Measurements from ENCODE around the gene SGSM1.

Gene SGSM1, protein sequence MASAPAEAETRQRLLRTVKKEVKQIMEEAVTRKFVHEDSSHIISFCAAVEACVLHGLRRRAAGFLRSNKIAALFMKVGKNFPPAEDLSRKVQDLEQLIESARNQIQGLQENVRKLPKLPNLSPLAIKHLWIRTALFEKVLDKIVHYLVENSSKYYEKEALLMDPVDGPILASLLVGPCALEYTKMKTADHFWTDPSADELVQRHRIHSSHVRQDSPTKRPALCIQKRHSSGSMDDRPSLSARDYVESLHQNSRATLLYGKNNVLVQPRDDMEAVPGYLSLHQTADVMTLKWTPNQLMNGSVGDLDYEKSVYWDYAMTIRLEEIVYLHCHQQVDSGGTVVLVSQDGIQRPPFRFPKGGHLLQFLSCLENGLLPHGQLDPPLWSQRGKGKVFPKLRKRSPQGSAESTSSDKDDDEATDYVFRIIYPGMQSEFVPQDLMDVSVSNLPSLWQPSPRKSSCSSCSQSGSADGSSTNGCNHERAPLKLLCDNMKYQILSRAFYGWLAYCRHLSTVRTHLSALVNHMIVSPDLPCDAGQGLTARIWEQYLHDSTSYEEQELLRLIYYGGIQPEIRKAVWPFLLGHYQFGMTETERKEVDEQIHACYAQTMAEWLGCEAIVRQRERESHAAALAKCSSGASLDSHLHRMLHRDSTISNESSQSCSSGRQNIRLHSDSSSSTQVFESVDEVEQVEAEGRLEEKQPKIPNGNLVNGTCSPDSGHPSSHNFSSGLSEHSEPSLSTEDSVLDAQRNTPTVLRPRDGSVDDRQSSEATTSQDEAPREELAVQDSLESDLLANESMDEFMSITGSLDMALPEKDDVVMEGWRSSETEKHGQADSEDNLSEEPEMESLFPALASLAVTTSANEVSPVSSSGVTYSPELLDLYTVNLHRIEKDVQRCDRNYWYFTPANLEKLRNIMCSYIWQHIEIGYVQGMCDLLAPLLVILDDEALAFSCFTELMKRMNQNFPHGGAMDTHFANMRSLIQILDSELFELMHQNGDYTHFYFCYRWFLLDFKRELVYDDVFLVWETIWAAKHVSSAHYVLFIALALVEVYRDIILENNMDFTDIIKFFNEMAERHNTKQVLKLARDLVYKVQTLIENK

DNA sequence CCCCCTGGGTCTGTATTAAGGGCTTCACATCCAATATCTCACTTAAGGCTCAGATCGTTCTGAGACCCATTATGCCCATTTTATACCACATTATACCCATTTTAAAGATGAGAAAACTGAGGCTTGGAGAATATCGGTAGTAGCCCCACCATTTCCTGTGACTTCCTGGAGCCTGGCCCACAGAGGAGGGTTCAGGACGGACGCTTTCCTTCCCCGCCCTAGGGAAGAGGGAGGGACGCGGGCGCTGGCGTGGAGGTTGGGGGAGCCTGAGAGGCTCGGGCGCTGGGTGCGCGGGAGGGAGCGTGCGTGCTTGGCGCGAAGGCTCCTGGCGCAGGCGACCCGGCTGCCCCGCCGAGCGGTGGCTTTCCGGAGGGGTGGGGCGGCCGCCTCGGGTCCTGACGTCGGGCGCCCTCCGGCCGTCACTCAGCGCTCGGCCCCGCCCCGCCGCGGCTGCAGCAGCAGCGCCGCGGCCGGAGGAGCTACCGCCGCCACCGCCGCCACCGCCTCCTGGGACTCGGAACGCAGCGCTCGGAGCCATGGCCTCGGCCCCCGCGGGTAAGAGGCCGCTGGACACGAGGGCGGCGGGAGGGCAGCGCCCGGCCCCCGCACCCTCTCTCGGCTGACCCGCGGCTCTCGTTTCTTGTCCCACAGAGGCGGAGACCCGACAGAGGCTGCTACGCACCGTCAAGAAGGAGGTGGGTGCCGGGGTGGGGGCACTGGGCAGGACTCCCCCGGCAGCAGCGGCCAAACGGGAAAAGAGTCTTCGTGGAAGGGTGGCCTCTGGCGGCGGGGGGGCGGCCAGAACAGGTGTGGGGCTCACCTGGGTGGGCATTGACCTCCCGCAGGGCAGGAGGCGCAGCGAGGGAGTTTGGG, at the start of gene SGSM1:
SGSM1 (plus strand) TSS at position 422 of the 873 bp plus-strand sequence; CDS start at position 537, 115 bp downstream.
- DNase-seq: peak; percentile 46 to 74

DNA sequence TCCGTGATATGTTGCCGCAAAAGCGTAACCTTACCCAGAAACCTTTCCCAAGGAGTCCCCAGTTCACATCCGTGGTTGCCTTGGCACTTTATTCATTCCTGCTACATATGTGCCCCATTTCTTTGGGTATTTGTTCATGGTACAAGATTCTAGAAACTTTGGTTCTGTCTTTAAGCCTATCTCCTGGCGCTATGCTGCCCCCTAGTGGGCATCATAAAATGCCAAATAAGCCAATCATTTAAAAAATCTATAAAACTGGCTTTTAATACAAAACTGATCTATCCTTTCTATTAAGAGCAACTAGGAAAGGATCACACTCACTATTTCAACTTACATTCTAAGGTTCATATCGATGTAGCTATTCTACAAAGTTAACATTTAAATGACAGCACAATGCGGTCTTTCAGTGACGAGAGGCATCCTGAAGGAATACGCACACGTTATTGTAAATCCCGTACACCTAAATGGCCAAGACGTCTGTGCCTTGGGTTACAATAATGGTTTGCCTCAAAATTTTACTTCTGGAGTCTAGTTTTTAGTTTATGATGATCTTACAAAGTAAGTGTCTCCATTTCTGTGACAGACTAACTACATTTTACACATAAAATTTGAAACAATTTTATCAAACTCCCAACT, 47.7 kb upstream of the SGSM1 start:
- peak; percentile 24 to 56 for DNase-seq

DNA sequence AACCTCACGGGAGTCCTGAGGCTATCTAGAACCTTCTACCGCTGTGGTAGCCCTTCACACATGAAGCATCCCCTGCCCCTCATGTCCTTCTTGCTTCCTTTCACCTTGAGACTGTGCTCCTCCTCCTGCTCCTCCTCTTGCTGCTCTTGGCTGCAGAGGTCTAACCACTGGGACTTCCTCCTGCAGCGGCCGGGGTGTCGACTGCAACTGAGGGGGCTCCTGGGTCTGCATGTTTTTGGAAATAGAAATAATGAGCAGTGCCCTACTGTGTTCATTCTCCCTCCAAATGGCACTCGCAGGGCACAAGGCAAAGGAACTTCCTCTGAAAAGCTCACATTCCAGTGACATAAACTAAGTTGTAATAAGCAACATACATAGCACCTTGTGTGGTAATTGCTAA, 46.2 kb upstream of the SGSM1 start:
- no peak for DNase-seq

DNA sequence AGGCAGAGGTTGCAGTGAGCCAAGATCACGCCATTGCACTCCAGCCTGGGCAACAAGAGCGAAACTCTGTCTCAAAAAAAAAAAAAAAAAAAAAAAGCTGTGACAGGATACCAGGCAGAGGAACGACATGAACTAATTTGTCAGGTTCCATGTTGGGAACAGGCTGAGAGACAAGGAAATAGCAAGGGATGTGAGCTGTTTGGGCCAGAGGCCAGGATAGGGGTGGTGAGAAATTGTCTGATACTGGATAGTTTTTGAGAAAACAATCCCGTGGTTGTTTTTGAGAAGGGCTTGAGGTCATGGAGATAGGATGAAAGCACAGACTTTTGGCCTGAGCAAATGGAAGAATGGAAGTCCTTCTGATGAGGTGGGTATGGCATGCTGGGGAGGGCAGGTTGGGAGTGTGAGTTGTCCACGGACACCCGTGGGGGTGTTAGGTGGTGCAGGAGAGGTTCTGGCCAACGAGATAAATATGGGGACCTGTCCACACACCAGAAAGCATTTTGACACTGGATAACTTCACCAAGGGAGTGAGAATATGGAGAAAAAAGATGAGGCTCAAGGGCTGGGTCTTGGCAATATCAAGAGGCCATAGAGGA, 45.2 kb upstream of the SGSM1 start:
- no peak for DNase-seq

DNA sequence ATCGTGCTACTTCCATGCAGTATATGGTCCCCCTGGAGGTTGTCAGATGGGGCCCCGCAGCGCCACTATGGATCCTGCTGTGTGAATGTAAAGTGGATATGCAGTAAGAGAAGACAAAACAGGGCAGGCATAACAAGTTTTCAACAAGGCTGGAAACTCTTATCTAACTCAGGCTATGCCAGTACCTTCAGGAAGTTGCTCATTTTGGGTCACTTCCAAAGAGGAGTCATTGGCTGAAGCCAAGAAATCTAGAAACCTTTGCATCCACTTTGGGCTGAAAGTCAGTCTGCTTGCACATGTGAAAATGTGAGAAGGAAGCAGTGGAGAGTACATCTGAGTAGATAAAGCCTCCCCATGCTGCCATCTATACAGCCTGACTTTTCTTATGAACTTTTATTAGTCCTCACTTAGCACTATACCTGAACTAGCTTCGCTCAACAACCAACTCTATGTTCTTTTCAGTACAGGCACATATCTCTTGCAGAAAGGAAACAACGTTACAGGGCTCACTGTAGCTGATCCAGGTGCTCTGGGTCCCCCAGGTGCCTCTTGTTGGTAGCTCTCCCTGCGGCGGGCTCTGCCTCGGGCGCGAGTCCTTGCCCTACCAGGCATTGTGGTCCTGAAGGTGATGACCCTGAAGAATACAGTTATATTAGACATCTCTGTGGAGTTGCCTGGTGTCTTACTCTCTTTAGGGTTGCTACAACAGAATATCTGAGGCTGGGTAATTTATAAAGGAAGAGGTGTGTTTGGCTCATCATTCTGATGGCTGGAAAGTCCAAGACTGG, 43.9 kb upstream of the SGSM1 start:
- no peak for DNase-seq

DNA sequence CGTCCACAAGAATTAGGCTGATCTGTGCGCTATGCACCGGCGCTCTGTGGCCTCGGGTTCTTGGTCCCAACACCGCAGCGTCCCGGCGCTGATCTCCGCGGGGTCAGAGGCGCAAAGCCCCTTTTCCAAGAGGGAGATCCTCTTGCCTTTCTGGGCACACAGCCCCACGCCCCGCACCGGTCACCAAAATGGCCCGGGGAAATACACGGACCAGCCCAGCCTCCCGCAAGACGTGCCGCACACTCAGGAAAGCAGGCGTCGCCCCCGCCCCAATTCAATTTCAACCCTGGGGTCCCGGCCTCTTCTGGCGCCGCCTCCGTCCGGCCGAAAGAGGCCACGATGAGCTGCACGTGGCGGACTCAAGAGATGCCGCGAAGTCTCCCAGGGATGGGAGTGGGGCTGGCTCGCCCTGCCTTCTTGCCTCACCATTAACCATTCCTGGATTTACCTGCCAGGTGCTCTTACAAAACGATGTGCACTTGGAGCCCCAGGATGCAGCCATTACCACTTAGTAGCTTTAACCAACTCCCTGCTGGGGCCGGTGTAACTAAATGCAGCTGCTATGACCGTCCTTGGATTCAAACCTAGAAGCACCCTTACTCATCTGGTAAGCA, 42.0 kb upstream of the SGSM1 start:
- DNase-seq: no peak

DNA sequence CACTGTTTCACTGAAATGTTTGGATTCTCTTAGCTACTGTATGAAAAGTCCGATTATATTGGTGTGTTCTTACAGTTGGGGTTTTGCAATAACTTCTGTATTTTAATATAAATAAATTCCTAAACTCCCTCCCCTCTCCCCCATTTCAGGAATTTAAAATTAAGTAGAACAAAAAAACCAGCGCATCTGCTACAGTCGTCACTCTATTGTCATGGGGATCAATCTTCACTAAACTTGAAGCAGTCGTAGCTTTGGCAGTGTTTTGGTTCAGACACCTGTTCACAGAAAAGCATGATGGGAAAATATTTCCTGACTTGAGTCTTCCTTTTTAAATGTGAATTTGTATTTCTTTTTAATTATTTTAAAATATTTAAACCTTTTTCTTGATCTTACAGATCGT, 40.8 kb upstream of the SGSM1 start:
- DNase-seq: peak in 1 of 2 experiments; percentile 33

DNA sequence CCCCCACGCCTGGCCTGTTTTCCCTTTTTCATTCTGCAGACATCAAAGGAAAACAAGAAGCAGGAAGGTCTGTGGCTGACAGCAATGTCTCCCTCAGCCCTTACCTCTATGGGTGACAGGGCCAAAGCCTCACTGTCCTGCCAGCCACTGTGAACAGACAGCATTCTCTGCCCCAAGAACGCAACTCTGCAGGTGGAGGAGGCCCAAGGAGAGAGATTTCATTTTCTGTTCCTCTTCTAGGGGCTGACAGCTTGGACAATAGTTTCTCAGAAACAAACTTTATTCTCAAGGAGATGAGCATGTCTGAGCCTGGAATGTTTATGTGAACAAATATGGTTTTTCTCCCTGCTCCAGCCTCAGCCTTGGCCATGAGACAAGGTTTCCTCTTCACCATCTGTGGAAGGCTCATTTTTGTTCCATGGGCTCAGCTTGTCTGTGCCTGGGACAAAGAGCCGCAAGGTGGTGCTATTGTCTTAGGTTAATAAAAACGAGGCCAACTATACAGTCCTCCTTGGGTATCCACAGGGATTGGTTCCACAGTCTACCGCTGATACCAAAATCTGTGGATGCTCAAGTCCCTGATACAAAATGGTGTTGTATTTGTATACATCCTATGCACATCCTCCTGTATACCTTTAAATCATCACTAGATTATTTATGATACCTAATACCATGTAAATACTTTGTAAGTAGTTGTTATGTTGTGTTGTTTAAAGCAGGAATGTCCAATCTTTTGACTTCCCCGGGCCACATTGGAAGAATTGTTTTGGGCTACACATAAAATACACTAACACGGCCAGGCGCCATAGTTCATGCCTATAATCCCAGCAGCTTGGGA, 37.3 kb upstream of the SGSM1 start:
- peak; percentile 75 to 90 for DNase-seq

DNA sequence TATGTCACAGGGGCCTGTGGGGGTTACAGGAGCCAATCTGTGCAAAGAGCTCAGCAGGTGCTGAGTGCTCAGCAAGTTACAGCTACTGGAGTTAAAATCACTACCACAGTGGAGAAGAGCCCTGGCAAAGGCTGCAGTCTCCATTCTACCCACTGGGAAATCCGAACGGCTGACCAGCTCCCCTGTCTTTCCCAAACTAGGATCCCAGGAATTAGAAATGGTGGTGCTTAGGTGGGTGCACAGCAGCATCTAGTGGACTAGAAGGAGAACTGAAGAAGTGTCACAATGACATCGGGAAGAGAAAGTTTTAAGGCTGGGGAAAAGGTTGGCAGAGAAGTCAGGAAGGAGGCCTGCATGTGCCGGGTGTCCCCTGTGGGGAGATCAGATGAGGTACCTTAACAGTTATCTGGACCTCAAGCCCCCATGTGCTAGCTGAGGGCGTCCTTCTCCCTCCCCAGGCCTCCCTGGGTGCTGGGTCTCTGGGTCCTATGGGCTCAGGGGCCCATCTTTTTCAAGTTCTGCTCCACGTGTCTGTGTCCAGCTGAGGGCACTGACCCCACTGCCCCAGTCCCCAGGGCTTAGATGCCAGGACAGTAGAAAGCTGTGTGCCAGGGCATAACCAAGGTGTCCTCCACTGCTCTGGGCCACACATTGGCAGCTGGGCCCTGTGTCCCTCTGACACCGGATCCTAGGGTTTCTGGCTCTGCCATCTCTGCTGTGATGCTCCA, 33.4 kb upstream of the SGSM1 start:
- peak; percentile 64 to 81 for DNase-seq

DNA sequence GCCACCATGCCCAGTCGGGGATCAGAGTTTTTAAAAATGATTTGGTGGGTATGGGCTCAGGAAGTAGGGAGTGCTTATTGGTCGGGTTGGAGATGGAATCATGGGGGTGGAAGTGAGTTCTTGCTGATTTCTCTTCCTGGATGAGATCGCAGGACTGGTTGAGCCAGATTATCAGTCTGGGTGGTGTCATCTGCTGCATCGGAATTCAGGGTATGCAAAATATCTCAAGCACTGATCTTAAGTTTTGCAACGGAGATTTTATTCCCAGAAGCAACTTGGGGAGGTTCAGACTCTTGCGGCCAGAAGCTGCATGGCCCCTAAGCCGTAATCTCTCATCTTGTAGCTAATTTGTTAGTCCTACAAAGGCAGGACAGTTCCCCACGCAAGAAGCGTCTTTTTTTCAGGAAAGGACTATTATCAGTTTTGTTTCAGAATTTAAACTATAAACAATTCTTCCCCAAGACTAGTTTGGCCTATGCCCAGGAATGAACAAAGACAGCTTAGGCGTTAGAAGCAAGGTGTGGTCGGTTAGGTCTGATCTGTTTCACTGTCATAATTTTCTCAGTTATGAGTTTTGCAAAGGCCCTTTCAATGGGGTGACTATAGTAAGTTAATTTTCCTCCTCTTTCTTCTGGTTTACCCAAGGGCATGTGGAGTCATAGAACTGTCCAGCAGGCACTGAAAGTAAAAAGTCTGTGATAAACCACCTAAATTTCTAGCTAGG, 30.1 kb upstream of the SGSM1 start:
- no peak for DNase-seq

DNA sequence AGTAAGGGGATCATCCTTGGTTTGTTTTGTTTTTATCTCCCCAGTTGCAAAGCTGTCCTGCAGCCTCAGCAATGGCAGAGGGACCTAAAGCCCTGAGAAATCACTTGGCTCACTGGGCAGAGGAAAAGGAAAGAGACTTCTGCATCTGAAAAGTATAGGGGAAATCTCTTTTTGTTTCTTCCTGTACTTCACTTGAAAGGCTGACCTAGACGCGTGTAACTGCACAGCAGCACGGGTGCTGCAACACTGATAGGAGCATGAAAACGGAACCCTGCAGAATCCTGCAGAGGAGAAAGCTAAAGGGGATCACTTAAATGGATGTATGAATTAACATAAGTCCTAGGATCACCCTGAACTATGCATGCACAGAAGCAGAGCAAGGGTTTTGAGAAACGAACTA, 29.5 kb upstream of the SGSM1 start:
- DNase-seq: no peak

DNA sequence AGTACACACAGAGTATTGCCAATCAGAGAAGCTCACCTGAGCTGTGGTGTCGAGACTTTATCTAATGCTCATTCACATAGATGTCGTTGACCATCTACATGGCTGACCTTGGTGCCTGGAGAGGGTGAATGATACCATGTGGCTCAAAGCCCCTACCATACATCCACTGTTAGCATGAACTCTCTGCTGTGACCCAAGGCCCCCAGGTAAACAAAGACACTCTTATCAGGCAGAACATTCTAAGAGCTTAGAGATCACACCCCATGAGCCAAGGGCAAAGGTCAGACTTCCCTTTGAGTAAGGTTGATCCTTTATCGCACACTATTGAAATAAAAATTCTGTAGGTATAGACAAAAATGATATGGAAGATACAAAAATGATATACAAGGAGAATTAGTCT, 16.5 kb upstream of the SGSM1 start:
- DNase-seq: no peak

DNA sequence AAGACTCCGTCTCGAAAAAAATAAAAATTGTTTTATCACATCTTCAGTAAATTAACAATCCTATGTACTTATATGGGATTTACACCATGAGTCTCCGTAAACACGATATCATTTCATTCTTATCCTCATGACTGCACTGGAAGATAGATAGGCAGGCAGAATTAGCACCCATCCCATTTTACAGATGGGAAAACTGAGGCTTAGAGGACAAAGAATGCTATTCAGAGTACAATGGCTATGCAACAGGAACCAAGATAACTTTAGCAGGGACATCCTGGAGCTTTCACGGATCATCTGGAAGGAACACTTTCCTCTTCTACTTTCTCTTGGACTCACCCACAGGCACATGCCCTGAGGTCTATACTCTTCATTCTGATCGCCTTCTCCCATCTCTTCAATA, 14.6 kb upstream of the SGSM1 start:
- no peak for DNase-seq

DNA sequence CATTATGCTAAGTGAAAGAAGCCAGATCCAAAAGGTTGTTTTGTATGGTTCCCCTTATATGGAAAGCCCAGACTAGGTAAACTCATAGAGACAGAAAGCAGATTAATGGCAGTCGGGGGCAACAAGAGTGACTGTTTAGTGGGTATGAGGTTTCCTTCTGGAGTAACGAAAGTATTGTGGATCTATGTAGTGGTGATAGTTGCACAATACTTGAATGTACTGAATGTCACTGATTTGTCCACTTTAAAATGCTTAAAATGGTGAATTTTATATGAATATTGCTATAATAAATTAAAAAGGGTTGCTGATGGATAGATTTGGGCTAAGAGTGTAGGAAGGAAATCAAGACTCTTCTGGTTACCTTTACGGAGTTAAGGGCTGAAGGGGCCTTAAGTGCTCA, 10.0 kb upstream of the SGSM1 start:
- DNase-seq: no peak

DNA sequence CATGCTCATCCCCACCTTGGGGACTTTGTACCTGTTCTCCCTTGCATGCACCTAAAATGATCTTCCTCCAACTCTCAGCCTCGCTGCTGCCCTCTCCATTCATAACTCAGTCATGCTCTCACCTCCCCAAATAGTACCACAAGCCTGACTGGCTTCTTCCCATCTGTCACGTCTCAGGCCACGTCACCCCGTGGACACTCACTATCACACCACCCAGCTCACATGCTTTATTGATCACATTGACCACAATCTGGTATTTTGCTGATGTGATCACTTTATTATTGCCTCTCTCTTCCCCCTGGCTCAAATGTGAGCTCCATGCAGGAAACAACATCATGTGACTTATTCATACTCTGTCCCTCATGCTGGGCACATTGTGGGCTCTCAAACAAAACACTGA, 9.2 kb upstream of the SGSM1 start:
- no peak for DNase-seq

DNA sequence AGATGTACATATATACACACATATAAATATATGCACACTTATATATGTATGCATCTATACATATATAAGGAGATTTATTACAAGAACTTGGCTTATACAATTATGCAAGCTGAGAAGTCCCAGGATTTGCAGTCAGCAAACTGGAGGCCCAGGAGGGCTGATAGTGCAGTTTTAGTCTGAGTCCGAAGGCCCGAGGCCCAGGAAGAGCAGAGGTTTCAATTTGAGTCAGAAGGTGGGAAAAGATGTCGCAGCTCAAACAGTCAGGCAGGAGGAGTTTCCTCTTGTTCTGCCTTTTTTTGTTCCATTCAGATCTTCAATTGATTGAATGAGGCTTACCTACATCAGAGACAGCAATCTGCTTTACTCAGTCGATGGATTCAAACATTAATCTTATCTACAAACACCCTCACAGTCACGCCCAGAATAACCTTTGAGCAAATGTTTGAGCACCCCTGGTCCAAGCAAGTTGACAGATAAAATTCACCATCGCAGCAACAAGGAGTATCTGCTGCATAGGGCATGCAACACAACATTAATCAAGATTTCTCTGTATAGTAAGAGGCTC, 4.0 kb upstream of the SGSM1 start:
- no peak for DNase-seq

DNA sequence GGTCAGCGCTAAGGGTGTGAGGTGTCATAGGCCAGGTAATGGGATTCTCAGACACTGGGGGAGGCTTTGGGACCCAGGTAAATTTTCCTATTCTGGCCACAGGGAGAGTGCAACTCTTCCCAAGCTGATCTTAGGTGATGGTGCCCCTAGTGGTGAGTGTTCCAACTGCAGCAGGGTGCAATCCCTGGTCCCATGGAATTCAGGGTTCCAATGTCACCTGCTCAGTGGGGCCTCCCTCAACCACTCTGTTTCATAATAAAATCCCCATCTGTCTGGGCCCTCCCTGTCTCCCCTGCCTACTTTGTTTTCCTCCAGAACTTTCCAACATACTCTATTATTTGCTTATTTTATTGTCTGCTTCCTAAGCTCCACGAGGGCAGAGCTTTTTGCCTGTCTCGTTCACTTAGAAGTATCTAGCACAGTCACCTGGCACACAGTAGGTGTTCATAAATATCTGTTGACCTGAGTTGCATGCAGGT, 2.9 kb upstream of the SGSM1 start:
- DNase-seq: peak; percentile 40 to 47

DNA sequence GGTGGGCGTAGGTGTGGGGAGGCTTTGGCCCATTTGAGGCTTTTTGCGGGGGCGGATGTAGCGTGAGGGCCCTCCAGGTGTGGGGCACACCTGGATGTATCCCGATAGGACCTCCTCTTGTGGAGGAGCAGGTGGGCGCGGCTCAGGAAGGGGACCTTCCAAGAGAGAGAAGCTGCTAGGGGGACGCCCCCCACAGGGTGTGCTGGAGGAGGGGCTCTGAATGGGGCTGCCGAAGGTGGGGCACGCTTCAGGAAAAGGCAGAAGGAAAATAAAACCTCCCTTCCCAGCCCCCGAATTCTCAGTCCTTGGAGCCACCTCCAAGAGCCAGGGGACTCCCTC, 621 bp downstream of the SGSM1 start:
- DNase-seq: no peak
